ENCODE results near the gene PELI3.
A peak's percentile ranks its signal among the peaks of the same experiment; 100 is the strongest.

The PELI3 gene

GRCh38 chr11:66505276-66505816 lies 38.6 kb downstream of the PELI3 start:
- DNase-seq (ENCODE audit: low read depth) = no peak

DNA sequence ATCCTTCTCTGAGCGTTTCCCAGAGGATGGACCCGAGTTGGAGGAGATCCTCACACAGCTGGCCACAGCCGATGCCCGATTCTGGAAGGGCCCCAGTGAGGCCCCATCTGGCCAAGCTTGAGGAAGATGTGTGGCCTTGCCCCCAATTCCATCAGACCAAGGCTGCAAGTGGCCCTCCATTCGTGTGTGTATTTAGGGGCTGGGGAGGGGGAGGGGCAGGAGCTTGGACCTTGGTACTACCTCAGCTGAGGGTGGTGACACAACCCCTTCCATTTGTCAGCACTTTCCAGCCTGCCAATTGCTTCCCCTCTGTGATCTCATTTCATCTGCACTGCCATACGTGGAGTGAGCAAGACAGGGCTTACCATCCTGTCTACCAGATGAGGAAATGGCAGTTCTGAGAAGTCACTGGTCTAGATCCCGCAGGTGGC lies 42.4 kb downstream of the PELI3 start:
- DNase-seq (ENCODE audit: low read depth) = no peak

- peak; percentile 71 for DNase-seq (ENCODE audit: low read depth)
These were observed 43.7 kb downstream of the PELI3 start, which contains the start of gene BBS1 for GRCh38 chr11:66510271-66510989. TSS of gene BBS1 (plus strand) at chr11:66510635. CDS start at chr11:66510660, 25 bp downstream.

GRCh38 chr11:66510990-66511339 lies 44.3 kb downstream of the PELI3 start:
- no peak for DNase-seq (ENCODE audit: low read depth)

GRCh38 chr11:66523611-66524010 lies 56.9 kb downstream of the PELI3 start:
- no peak for DNase-seq (ENCODE audit: low read depth)

- DNase-seq (ENCODE audit: low read depth) = no peak
These were observed 57.8 kb downstream of the PELI3 start for GRCh38 chr11:66524304-66525040.

Measured in T follicular helper cell (primary cell).